ENCODE data around the gene MEIS2. TPM values are rescaled to one million over a fixed set of nuclear protein-coding genes. Genes with fewer than 3 reads are reported as not detected.

Gene MEIS2
- total RNA-seq, 4 donors from 2014 or later, result 7.5 to 40.4 (median 21.2) TPM

GRCh38 chr15:36877294-36877693 lies 223.1 kb downstream of the MEIS2 start:
- Histone ChIP-seq H3K4me3 (no peak overlapping the region), H3K27me3 (peaks cover 0 to 12% of the 10 kb centered on the region in 2 donors), H3K4me1 (no peaks in the 10 kb centered on the region), H3K36me3 (no peaks in the 10 kb centered on the region), H3K9me3 (no peaks in the 10 kb centered on the region), H3K27ac (no peak overlapping the region)
- no peak for DNase-seq
- no peak for TF ChIP-seq POLR2A (IDR thresholded peaks at IDR 0.05)
- TF ChIP-seq, protein P1, sequence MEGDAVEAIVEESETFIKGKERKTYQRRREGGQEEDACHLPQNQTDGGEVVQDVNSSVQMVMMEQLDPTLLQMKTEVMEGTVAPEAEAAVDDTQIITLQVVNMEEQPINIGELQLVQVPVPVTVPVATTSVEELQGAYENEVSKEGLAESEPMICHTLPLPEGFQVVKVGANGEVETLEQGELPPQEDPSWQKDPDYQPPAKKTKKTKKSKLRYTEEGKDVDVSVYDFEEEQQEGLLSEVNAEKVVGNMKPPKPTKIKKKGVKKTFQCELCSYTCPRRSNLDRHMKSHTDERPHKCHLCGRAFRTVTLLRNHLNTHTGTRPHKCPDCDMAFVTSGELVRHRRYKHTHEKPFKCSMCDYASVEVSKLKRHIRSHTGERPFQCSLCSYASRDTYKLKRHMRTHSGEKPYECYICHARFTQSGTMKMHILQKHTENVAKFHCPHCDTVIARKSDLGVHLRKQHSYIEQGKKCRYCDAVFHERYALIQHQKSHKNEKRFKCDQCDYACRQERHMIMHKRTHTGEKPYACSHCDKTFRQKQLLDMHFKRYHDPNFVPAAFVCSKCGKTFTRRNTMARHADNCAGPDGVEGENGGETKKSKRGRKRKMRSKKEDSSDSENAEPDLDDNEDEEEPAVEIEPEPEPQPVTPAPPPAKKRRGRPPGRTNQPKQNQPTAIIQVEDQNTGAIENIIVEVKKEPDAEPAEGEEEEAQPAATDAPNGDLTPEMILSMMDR (IDR thresholded peaks at IDR 0.05), result no peak

- no peaks in the 10 kb centered on the region for H3K4me1 ChIP-seq
- no peaks in the 10 kb centered on the region for H3K36me3 ChIP-seq
- H3K4me3 ChIP-seq, result no peak overlapping the region
- no peak for DNase-seq
- H3K27ac ChIP-seq, result no peak overlapping the region
- no peak for TF ChIP-seq POLR2A (IDR thresholded peaks at IDR 0.05)
- TF ChIP-seq, protein P1 (IDR thresholded peaks at IDR 0.05), result no peak
- H3K27me3 ChIP-seq, result peaks cover 0 to 10% of the 10 kb centered on the region in 2 donors
- no peaks in the 10 kb centered on the region for H3K9me3 ChIP-seq
Observed at GRCh38 chr15:36875740-36876334, 224.5 kb downstream of the MEIS2 start.

DNA sequence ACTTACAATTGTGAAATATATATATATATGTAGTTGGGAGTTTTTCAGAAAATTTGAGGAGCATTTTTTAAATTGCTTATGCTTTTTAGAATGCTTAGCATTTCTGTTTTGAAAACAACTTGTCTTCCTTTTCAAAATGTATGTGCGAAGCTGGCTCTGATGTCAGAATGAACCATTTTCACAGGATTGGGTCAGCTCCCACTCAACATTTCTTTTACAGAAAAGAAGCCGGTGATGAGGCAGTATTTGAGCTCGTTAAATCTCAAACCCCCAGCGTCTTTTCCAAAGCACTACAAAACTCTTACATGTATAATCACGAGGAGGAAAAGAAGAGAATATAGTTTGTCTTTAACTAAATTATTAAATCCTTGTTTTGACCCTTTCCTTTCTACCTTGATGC lies 225.4 kb downstream of the MEIS2 start:
- peaks cover 0 to 2% of the 10 kb centered on the region in 2 donors for H3K27me3 ChIP-seq
- no peaks in the 10 kb centered on the region for H3K9me3 ChIP-seq
- TF ChIP-seq, protein P1 (IDR thresholded peaks at IDR 0.05), result no peak
- no peak for TF ChIP-seq POLR2A (IDR thresholded peaks at IDR 0.05)
- H3K4me1 ChIP-seq, result no peaks in the 10 kb centered on the region
- H3K36me3 ChIP-seq, result no peaks in the 10 kb centered on the region
- no peak overlapping the region for H3K27ac ChIP-seq
- H3K4me3 ChIP-seq, result no peak overlapping the region
- DNase-seq, result no peak

DNA sequence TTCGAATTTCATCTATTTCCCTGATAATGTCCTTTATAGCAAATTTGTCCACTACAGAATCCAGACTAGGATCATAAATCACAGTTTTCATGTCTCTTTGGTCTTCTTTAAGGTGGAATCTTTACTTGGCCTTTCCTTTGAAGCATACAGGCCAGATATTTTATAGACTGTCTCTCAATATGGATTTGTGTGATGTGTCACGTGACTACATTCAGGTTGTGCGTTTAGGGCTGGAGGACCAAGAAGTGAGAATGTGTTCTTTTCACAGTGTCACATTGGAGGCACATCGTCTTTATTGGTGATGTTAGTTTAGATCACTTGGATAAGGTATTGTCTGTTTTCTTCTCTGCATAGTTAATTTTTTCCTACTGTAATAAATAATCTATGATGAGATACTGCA lies 232.9 kb downstream of the MEIS2 start:
- no peak for DNase-seq
- Histone ChIP-seq H3K27ac (no peak overlapping the region), H3K27me3 (no peaks in the 10 kb centered on the region), H3K4me3 (no peak overlapping the region), H3K9me3 (no peaks in the 10 kb centered on the region), H3K4me1 (no peaks in the 10 kb centered on the region), H3K36me3 (no peaks in the 10 kb centered on the region)
- TF ChIP-seq POLR2A (IDR thresholded peaks at IDR 0.05), result no peak
- TF ChIP-seq, protein P1 (IDR thresholded peaks at IDR 0.05), result no peak

- Histone ChIP-seq H3K27me3 (no peaks in the 10 kb centered on the region), H3K4me3 (no peak overlapping the region), H3K4me1 (no peaks in the 10 kb centered on the region), H3K36me3 (no peaks in the 10 kb centered on the region), H3K9me3 (no peaks in the 10 kb centered on the region), H3K27ac (no peak overlapping the region)
- no peak for DNase-seq
- TF ChIP-seq POLR2A (IDR thresholded peaks at IDR 0.05), result no peak
Observed at GRCh38 chr15:36866896-36867295, 233.5 kb downstream of the MEIS2 start.

DNA sequence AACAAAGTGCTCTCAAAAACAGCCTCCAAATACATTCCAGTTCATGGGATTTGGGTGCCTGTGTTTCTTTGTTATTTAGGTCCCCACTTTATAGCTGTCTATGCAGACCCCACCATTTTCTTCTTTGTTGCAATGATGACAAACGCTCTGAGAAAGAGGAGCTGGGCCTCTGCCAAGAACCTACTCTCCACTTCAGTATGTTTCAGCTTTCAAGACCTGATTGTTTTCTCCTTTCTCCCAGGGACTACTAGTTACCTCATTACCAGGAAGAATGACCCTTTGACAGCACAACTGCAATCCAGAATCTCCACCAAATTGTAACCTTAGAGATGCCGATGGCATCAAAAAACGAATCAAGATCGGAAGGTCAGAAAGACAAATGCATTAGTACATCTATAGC lies 236.8 kb downstream of the MEIS2 start:
- DNase-seq, result no peak
- no peaks in the 10 kb centered on the region for H3K27me3 ChIP-seq
- no peak overlapping the region for H3K4me3 ChIP-seq
- H3K27ac ChIP-seq, result no peak overlapping the region
- H3K4me1 ChIP-seq, result no peaks in the 10 kb centered on the region
- no peak for TF ChIP-seq POLR2A (IDR thresholded peaks at IDR 0.05)
- H3K36me3 ChIP-seq, result no peaks in the 10 kb centered on the region
- no peaks in the 10 kb centered on the region for H3K9me3 ChIP-seq

DNA sequence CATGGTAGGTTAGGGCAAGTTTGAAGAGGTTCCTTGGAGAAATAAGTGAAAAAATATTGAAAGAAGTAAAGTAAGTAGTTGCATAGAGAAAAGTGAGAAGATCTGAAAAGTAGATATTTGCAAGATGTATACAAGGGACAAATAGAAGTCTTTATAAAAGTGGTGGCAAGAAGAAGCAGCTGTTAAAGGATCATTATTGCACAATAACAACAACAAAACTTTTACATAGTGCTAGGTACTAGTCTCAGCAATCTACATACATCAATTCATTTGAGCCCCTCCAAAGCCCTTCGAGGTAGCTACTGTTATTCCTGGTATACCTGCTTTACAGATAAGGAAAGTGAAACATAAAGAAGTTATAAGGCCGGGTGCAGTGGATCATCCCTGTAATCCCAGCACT lies 239.6 kb downstream of the MEIS2 start:
- no peak for DNase-seq
- H3K4me1 ChIP-seq, result no peaks in the 10 kb centered on the region
- no peak overlapping the region for H3K27ac ChIP-seq
- no peaks in the 10 kb centered on the region for H3K36me3 ChIP-seq
- H3K4me3 ChIP-seq, result no peak overlapping the region
- no peaks in the 10 kb centered on the region for H3K9me3 ChIP-seq
- TF ChIP-seq POLR2A (IDR thresholded peaks at IDR 0.05), result no peak
- TF ChIP-seq, protein P1 (IDR thresholded peaks at IDR 0.05), result no peak
- no peaks in the 10 kb centered on the region for H3K27me3 ChIP-seq

Data from Peyer's patch (tissue), 4 donors.